ENCODE results near the gene MAPK8.

MAPK8 gene

DNA sequence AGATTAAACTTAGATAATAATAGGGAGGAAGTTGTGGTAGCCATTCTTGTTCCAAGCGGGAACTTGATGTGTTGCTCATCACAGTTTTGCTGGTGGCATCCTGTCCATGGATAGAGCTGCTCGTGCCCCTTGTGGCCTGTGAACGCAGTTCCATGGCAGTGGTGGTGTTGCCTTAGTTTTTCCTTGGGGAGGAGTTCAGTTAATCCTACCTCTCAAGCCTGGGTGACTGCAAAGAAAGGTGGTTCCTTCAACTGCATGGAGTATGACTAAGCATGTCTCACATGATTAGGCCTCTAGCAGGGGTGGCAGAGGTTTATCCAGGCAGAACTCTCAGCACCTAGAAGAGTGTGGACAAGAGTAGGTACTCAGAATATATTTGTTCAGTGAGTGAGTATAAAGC, 99.7 kb downstream of the MAPK8 start:
- FAIRE-seq, result no peak
- DNase-seq (ENCODE audit: insufficient read length, low spot score), result no peak
- TF ChIP-seq, protein P1, sequence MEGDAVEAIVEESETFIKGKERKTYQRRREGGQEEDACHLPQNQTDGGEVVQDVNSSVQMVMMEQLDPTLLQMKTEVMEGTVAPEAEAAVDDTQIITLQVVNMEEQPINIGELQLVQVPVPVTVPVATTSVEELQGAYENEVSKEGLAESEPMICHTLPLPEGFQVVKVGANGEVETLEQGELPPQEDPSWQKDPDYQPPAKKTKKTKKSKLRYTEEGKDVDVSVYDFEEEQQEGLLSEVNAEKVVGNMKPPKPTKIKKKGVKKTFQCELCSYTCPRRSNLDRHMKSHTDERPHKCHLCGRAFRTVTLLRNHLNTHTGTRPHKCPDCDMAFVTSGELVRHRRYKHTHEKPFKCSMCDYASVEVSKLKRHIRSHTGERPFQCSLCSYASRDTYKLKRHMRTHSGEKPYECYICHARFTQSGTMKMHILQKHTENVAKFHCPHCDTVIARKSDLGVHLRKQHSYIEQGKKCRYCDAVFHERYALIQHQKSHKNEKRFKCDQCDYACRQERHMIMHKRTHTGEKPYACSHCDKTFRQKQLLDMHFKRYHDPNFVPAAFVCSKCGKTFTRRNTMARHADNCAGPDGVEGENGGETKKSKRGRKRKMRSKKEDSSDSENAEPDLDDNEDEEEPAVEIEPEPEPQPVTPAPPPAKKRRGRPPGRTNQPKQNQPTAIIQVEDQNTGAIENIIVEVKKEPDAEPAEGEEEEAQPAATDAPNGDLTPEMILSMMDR (IDR thresholded peaks at IDR 0.05; ENCODE audit: insufficient read depth, missing control alignments), result no peak

GRCh38 chr10:48406658-48407057, 100.2 kb downstream of the MAPK8 start:
- TF ChIP-seq, protein P1 (IDR thresholded peaks at IDR 0.05; ENCODE audit: insufficient read depth, missing control alignments), result no peak
- DNase-seq (ENCODE audit: insufficient read length, low spot score) (no peak), FAIRE-seq (peak; percentile 72)

GRCh38 chr10:48410503-48410902, 104.0 kb downstream of the MAPK8 start:
- DNase-seq (ENCODE audit: insufficient read length, low spot score) (no peak), FAIRE-seq (no peak)
- TF ChIP-seq, protein P1 (IDR thresholded peaks at IDR 0.05; ENCODE audit: insufficient read depth, missing control alignments), result no peak

GRCh38 chr10:48411510-48411909, 105.0 kb downstream of the MAPK8 start:
- DNase-seq (ENCODE audit: insufficient read length, low spot score) (no peak), FAIRE-seq (no peak)
- TF ChIP-seq, protein P1 (IDR thresholded peaks at IDR 0.05; ENCODE audit: insufficient read depth, missing control alignments), result no peak

- TF ChIP-seq, protein P1 (IDR thresholded peaks at IDR 0.05; ENCODE audit: insufficient read depth, missing control alignments), result no peak
- DNase-seq (ENCODE audit: insufficient read length, low spot score), result no peak
- no peak for FAIRE-seq
These were observed 105.6 kb downstream of the MAPK8 start for GRCh38 chr10:48412081-48412480.

DNA sequence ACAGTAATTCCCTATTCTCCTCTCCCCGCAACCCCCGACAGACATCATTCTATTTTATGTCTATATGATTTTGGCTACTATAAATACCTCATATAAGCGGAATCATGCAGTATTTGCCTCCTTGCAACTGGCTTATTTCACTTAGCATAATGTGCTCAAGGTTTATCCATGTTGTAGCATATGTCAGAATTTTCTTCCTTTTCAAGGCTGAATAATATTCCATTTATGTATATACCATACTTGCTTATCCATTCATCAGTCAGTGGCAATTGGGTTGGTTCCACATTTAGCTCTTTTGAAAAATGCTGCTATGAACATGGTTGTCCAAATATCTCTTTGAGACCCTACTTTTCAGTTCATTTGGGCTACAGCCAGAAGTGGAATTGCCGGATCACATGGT, 106.5 kb downstream of the MAPK8 start:
- DNase-seq (ENCODE audit: insufficient read length, low spot score), result no peak
- FAIRE-seq, result no peak
- TF ChIP-seq, protein P1 (IDR thresholded peaks at IDR 0.05; ENCODE audit: insufficient read depth, missing control alignments), result no peak

GRCh38 chr10:48414160-48414559, 107.7 kb downstream of the MAPK8 start:
- TF ChIP-seq, protein P1 (IDR thresholded peaks at IDR 0.05; ENCODE audit: insufficient read depth, missing control alignments), result no peak
- FAIRE-seq, result no peak
- no peak for DNase-seq (ENCODE audit: insufficient read length, low spot score)

All from D721Med (cell line).